GM18873 (cell line): Measurements from ENCODE around the gene SHLD1.
A peak's percentile ranks its signal among the peaks of the same experiment; 100 is the strongest.
"Not testable (repeated sequence)": the region's sequence is repeated elsewhere in the genome, so short reads cannot be mapped to it uniquely, and the experiment has no call there.

ENCODE experiments used
- ATAC-seq: cut with Tn5 transposase; IDR thresholded peaks from one replicate; pipeline ENCODE4 v1.9.1; 2021; ENCODE audit warnings: mild to moderate bottlenecking, moderate library complexity, moderate number of reproducible peaks; ENCODE audit not compliant: unreplicated experiment, low FRiP score

SHLD1 gene

GRCh38 chr20:5734602-5735001 is 15.6 kb upstream of the SHLD1 start:
- no peak for ATAC-seq

- no peak for ATAC-seq
Observed at GRCh38 chr20:5735845-5736510, 14.2 kb upstream of the SHLD1 start.

DNA sequence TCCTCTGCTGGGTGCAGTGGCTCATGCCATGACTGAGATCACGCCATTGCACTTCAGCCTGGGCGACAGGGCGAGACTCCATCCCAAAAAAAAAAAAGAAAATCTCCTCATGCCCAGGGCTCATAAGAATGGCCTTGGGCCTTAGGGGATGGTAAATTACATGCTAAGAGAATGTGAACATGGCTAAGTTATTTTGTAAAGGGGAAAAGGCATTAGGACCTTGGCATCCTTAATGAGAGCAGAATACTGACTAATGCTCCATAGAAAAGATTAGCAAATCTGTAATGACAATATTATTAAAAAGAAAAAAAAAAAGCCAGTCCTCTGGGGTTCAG is 12.6 kb upstream of the SHLD1 start:
- no peak for ATAC-seq

DNA sequence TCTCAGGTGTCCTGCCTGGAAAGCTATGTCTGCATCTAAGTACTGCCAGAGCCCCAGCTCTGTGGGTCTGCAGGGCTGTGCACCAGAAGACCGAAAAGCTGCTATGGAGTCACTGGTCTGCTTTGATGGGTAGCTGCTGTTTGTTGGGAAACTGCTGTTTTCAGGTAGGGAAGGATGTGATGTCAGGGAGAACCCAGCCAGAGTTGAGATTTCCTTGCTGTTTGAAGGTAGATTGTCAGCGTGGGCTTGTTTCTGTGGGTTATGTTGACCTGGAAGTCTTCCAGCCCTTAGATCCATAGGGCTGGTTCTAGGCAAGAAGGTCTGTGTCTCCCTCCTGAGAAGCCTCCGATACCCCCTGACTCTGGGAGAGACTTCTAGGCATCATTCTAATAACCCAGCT is 12.2 kb upstream of the SHLD1 start:
- no peak for ATAC-seq

DNA sequence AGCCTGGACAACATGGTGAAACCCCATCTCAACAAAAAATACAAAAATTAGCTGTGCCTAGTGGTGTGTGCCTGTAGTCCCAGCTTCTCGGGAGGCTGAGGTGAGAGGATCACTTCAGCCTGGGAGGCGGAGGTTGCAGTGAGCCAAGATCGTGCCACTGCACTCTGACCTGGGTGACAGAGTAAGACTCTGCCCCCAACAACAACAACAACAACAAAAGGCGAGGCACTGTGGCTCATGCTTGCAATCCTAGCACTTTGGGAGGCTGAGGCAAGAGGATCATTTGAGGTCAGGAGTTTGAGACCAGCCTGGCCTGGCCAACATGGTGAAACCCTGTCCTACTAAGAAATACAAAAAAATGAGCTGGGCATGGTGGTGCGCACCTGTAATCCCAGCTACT is 9.6 kb upstream of the SHLD1 start:
- ATAC-seq, result not testable (repeated sequence)

DNA sequence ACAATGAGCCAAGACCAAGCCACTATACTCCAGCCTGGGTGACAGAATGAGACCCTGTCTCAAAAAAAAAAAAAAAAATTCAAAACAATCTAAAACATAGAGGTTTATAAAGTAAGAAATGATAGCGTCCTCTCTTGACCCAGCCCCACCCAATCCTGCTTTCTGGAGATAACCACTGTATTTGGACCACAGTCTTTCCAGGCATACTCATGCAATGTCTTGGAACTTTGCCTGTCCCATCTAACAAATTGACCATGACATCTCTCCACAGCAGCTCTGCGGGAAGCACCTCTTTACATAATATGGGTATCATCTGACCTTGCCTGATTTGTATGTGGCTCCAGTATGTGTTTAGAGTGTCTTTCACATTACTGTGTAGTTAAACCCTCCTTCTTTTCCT is 9.1 kb upstream of the SHLD1 start:
- no peak for ATAC-seq

GRCh38 chr20:5742041-5742440 is 8.2 kb upstream of the SHLD1 start:
- no peak for ATAC-seq

DNA sequence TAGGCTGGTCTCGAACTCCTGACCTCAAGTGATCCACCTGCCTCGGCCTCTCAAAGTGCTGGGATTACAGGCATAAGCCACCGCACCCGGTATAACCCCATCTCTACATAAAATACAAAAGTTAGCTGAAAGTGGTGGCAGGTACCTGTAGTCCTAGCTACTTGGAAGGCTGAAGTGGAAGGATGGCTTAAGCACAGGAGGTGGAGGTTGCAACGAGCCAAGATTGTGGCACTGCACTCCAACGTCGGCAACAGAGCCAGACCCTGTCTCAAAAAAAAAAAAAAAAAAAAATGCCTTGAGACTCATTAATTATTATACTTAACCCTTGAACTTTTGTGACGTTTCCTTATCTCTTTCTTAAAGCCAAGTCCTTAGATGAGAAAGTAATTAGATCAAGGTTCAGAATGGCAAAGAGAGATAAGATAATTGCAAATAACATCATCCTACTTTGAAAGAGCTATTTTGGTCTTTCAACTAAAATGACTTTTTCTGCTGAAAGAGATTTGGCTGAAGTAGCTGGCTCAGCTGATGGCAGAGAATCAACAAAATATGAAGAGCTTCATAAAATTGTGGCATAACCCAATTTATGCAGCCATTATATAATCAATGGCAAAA is 4.7 kb upstream of the SHLD1 start:
- ATAC-seq, result no peak

DNA sequence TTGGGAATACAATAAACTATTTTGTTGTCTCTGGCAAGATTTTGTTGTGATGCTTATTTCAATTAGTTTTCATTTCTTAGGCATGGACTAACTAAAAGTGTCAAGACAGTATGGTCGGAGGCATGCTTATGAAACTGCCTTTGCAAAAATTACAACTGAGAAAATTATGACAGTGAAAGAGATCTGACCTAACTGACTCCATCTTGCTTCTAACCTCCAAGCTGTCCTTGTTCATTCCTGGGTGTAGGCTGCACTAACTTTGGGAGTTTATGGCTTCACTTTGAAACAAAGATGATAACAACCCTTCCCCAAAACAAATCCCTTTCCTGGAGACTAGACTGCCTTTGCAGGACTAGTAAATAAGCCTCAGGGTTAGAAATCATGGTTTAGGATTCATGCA is 4.1 kb upstream of the SHLD1 start:
- no peak for ATAC-seq

DNA sequence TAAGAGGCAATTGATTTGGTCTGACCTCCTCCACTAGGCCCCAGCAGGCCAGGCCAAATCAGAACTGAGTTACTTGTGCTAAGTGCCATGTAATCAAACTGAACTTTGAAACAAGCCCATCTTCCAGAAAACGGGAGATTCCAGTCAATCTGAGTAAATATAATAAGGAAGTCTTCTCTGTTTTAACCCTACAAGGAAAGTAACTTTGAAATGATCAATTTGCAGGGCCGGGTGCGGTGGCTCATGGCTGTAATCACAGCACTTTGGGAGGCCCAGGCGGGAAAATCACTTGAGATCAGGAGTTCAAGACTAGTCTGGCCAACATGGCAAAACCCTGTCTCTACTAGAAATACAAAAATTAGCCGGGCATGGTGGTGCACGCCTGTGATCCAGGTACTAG is 2.0 kb upstream of the SHLD1 start:
- no peak for ATAC-seq

- not testable (repeated sequence) for ATAC-seq
Observed at GRCh38 chr20:5749512-5749951, 669 bp upstream of the SHLD1 start.

DNA sequence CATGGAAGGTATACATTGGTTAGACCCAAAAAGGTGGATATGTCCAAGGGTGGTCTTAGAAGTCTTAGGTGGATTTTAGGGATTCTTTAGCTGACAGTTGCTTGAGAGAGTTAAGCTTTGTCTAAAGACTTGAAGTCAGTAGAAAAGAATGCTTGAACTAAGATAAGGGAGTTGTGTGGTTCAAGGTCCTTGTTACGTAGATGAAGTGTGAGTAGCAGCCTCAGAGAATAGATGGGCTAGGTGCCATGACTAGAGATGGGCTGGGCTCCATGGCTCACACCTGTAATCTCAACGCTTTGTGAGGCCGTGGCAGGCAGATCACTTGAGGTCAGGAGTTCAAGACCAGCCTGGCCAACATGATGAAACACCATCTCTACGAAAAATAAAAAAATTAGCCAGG is 1.7 kb downstream of the SHLD1 start:
- no peak for ATAC-seq

DNA sequence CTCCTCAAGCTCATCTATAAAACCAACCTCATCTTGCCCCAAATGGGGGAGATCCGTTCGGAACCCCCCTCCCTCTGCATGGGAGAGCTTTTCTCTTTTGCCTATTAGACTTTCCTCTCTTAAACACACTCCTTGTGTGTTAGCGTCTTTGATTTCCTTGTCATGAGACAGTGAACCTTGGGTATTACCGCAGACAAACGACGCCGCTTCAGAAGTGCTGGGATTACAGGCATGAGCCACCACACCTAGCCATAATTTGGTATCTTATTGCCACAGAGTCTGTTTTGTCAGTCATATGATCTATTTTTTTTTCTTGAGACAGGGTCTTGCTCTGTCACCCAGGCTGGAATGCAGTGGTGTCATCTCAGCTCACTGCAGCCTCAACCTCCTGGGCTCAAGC is 3.6 kb downstream of the SHLD1 start:
- ATAC-seq, result no peak

DNA sequence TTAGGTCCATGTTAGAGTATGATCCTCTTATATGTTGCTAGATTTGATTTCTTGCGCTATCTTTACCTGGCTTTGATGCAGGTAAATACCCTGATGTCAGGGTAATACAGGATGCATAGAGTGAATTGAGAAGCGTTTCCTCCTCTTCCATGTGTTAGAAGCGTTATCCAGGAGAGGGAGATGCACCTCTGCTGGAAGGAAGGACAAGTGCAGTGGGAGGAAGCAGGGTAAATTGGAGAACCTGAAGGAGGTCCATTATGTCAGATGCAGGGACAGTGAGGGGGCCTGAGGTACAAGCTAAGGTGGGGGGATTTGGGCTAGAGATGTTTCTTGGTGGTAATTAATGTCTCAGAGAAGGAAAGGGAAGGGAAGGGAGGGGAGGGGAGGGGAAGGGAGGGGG is 7.7 kb downstream of the SHLD1 start:
- no peak for ATAC-seq

DNA sequence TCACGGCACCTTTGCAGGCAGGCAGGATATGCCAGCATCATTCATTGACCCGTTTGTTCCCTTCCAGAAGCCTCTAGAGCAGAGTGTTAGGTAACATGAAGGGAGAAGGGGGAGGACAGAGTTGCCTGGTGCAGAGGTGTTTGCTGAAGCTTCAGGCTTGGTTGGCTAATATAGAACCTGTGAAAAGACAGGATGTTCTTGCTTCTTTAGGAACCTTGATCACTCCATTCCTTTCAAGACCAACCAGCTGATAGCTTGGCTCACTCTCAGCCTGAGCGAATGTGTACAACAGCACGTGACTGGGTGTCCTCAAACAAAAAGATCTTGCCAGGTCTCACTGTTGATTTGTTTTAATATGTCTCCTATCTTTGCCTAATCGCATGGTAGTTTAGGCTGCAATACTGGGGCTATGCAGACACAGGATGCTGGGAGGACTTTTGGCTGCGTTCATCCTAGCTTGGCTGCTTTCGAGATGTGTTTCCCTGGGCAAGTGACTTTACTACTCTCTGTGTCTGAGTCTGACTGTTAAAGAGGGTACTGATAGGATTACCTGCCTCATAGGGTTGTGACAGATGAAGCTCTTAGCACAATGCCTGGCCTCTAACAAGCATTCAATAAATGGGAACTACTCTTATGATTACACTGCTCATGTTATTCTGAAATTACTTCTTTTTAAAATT is 16.0 kb downstream of the SHLD1 start:
- no peak for ATAC-seq

DNA sequence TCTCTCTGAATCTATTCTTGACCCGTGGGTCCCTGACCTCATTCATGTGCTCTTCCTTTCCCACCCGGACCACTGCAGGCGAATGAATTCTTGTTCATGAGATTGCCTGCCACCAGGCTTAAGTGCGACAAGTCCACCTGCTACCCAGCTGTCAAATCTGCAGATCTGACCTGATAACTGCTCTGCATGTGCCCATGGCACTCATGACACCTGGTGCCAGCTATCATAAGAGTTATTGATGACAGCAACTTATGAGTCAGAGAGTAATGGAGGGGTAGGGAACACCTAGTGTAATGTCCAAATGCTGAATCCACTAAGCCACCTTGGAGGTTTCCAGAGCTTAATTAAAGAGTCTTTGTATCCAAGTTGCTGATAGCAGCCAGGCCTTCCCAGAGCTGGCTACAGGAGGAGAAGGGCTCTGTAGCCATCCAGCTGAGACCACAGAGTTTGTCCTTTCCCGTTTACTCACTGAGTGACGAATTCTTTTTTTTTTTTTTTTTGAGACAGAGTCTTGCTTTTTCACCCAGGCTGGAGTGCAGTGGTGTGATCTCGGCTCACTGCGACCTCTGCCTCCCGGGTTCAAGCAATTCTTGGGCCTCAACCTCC is 17.4 kb downstream of the SHLD1 start:
- no peak for ATAC-seq

DNA sequence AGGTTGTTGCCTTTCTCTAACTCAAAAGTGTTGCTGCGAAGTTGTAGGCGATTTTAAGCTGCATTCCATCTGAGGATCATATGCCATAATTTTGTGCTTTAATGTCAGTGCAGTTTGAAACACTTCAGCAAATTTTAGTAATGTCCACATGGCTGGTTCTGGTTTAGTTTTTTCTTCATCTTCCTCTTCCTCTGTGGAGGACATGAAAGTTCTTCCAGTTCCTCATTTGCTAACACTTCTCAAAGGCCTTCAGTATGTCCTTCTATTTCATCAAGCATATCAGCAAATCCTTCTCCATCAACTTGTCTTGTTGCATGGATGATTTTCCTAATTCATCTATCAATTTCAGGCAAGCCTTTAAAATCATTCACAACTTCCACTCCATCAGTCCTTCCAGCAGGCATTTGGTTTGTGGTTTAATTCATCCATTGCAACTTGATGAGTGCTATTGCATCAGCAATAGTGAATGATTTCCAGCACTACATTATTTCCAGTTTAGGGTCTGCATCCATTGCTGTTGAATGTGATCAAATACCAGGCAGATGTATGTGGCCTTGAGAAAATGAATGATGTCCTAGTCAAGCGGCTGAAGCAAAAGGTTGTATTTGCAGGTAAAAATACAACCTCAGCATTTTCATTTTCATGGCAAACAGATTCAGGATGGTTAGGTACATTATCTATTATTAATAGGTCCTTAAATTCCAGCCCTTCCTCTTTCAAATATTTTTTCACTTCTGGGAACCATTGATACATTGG is 20.2 kb downstream of the SHLD1 start:
- no peak for ATAC-seq

- ATAC-seq, result peak; percentile 61
Observed at GRCh38 chr20:5770987-5771318, 20.8 kb downstream of the SHLD1 start.

DNA sequence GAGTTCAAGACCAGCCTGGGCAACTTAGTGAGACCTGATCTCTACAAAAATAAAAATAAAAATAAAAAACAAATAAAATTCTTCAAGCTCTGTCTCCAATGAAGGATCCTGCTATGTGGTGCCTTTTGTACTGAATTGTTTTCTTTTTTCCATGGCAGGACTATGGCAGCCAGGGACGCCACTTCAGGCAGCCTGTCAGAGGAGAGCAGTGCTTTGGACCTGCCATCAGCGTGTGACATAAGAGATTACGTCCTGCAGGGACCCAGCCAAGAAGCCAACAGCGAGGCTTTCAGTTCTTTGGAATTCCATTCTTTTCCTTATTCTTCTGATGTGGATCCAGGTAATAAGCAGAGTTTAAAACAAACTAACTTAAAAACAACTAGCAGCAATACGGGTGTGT is 22.5 kb downstream of the SHLD1 start:
- no peak for ATAC-seq

GRCh38 chr20:5773589-5773988 is 23.4 kb downstream of the SHLD1 start:
- ATAC-seq, result no peak

DNA sequence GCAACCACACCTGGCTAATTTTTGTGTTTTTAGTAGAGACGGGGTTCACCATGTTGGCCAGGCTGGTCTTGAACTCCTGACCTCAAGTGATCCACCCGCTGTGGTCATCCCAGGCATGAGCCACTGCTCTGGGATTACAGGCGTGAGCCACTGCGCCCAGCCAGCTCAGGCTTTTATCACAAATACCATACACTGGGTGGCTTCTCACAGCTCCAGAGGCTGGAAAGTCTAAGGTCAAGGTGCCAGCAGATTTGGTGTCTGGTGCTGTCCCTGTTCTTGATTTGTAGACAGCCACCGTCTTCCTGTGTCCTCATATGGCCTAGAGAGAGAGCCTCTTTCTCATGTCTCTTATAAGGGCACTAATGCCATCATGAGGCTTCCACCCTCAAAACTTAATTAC is 25.9 kb downstream of the SHLD1 start:
- ATAC-seq, result no peak
